ENCODE measurements around the gene ITIH3.

- TF ChIP-seq YY1 (IDR thresholded peaks at IDR 0.05; ENCODE audit: insufficient read depth, insufficient read length) (no peak), ZNF274 (IDR thresholded peaks at IDR 0.05; ENCODE audit: low read depth, low read length) (no peak)
These were observed 41.3 kb downstream of the ITIH3 start for GRCh38 chr3:52835766-52836470.
